RWPE1 (cell line): ENCODE measurements around the gene CCDC171.
"Not testable (repeated sequence)": the region's sequence is repeated elsewhere in the genome, so short reads cannot be mapped to it uniquely, and the experiment has no call there.

Source experiments
- CTCF ChIA-PET: fragments of 350-600 bp; sonication (Branson Sonifier 250); formaldehyde crosslinking; extraction: SDS; loops from one replicate; lab custom pipeline; 2021; lab: Yijun Ruan, JAX
- POLR2A ChIA-PET: fragments of 400-600 bp; formaldehyde crosslinking; extraction: SDS; loops from one replicate; lab custom pipeline; 2020; ENCODE audit warnings: antibody characterized with exemption; ENCODE audit not compliant: low non-redundant PET; lab: Yijun Ruan, JAX
- DNase-seq: peaks from one replicate; pipeline ENCODE4 v3.0.0; 2012; ENCODE audit warnings: low spot score
- H3K27ac ChIP-seq: fragments of 450-650 bp; 2 replicates; pipeline ENCODE4 v1.5.1; 2017
- CTCF ChIP-seq: fragments of 450-650 bp; conservative IDR thresholded peaks from 2 replicates; pipeline ENCODE4 v1.5.1; 2017; ENCODE audit warnings: low read depth, mild to moderate bottlenecking

CCDC171 gene

GRCh38 chr9:15782106-15782505 lies 229.3 kb downstream of the CCDC171 start:
- no peak for TF ChIP-seq CTCF
- ChIA-PET POLR2A (no interaction called here), CTCF (interaction anchor here (0.6 kb wide), 1 partner anchor 715 kb away, joined by 3 read pairs; no protein-coding TSS in a partner anchor)
- DNase-seq, result no peak
- H3K27ac ChIP-seq, result no peak overlapping the region

DNA sequence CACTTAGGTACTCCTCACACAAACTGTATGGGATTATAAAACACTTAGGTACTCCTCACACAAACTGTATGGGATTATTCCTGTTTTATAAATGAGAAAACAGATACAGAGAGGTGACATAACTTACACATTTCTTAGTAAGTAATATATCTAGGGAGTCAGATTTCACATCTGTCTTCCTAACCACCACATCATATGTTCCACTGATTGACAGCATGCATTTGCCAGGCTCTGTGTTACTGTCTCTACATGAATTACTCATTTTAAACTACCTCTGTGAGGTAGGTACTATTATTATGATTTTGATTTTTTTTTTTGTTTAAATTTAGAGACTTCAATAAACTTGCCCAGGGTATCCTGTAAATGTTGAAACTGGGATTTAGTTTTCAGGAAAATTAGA lies 232.7 kb downstream of the CCDC171 start:
- ChIA-PET POLR2A (no interaction called here), CTCF (no interaction called here)
- DNase-seq, result no peak
- H3K27ac ChIP-seq, result no peak overlapping the region
- no peak for TF ChIP-seq CTCF

DNA sequence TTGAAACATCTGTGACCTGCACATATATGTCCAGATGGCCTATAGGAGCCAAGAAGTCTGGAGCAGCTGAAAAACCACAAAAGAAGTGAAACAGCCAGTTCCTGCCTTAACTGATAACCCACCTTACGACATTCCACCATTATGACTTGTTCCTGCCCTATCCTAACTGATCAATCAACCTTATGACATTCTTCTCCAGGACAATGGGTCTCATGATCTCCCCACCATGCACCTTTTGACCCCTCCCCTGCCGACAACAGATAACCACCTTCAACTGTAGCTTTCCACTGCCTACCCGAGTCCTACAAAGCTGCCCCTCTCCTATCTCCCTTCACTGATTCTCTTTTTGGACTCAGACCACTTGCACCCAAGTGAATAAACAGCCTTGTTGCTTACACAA lies 233.8 kb downstream of the CCDC171 start:
- TF ChIP-seq CTCF, result no peak
- ChIA-PET POLR2A (no interaction called here), CTCF (no interaction called here)
- DNase-seq, result no peak
- H3K27ac ChIP-seq, result no peak overlapping the region

DNA sequence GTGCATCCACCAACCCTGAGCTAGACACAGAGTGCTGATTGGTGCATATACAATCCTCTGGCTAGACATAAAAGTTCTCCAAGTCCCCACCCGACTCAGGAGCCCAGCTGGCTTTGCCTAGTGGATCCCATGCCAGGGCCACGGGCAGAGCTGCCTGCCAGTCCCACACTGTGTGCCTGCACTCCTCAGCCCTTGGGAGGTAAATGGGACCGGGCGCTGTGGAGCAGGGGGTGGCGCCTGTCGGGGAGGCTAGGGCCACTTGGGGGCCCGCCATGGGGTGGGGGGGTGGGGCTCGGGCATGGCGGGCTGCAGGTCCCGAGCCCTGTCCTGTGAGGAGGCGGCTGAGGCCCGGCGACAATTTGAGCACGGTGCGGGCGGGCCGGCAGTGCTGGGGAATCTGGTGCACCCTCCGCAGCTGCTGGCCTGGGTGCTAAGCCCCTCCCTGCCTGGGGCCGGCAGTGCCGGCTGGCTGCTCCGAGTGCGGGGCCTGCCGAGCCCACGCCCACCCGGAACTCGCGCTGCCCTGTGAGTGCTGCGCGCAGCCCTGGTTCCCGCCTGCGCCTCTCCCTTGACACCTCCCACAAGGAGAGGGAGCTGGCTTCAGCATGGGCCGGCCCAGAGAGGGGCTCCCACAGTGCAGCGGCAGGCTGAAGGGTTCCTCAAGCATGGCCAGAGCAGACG lies 257.5 kb downstream of the CCDC171 start:
- POLR2A ChIA-PET, DNase-seq, H3K27ac ChIP-seq: not testable (repeated sequence)
- CTCF ChIA-PET, result interaction anchor here (0.6 kb wide), 1 partner anchor 11 kb away, joined by 3 read pairs; no protein-coding TSS in a partner anchor

DNA sequence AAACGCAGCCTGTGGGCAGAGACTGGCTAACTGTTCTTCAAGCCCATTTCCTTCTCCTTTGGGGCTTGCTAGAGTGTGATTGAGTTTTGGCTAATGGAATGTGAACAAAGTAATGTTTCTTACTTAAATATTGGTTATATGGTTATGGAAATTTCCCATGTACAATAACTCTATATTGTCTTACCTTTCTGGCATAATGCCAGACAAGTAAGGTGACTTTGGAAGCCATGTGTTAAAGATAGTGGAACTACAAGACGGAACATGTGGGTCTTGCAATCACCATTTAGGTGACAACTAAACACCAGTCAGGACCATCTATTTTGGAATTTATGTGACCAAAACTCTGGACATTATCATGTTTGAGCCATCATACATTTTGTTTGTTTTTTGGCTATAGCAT lies 260.2 kb downstream of the CCDC171 start:
- H3K27ac ChIP-seq, result no peak overlapping the region
- ChIA-PET POLR2A (no interaction called here), CTCF (no interaction called here)
- no peak for TF ChIP-seq CTCF
- DNase-seq, result no peak

GRCh38 chr9:15824310-15824709 lies 271.5 kb downstream of the CCDC171 start:
- 0 out of 2 replicates have a peak, but pooled peaks have one; percentile 9 for TF ChIP-seq CTCF
- CTCF ChIA-PET, result no interaction called here
- POLR2A ChIA-PET, result no interaction called here
- peak; percentile 13 for DNase-seq
- H3K27ac ChIP-seq, result no peak overlapping the region

DNA sequence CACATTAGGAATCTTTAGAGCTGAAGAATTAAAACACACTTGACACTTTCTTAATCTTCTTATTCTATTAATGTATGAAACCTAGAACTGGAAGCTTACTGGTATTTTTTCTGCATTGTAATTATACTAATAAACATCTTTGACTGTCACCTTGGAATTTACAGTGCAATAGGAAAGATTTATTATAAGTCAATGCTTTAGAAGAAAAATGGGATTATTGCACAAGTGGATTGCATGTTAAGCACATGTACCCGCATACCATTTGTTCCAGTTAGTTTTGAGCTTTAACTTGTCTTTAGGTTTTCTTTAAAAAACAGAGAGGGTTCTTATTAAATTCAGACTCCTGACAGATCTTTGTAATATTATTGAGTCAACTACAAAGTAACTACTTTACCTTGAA lies 278.5 kb downstream of the CCDC171 start:
- ChIA-PET CTCF (interaction anchor here (0.6 to 0.7 kb wide), 2 partner anchors 76 to 344 kb away, joined by 3 to 4 read pairs; no protein-coding TSS in a partner anchor), POLR2A (no interaction called here)
- TF ChIP-seq CTCF, result no peak
- no peak for DNase-seq
- no peak overlapping the region for H3K27ac ChIP-seq
